Mesenchymal stem cell (in vitro differentiated cells and primary cell): ENCODE results near the gene VPS33A.

Experiments
- DNase-seq: peaks from one replicate; pipeline ENCODE4 v3.0.0-alpha.2; 2013
- H2AFZ ChIP-seq: one replicate; pipeline ENCODE4 v1.6.1; 2013; ENCODE audit warnings: low read depth, mild to moderate bottlenecking, control low read depth, inconsistent platforms, low read length, moderate library complexity
- H2AK5ac ChIP-seq: 2 replicates; pipeline ENCODE4 v1.6.1; 2013; ENCODE audit warnings: low read length, moderate library complexity, mild to moderate bottlenecking, inconsistent platforms; ENCODE audit not compliant: severe bottlenecking
- H2BK120ac ChIP-seq: one replicate; pipeline ENCODE4 v1.6.1; 2013; ENCODE audit warnings: low read depth, mild to moderate bottlenecking, inconsistent platforms, low read length, moderate library complexity
- H2BK12ac ChIP-seq, 2 experiments: one replicate each; pipeline ENCODE4 v1.6.1; 2013; ENCODE audit warnings: inconsistent platforms in 2 of 2, low read length in 2 of 2, mild to moderate bottlenecking in 2 of 2, moderate library complexity in 2 of 2, control low read depth in 1 of 2
- H2BK15ac ChIP-seq: one replicate; pipeline ENCODE4 v1.6.1; 2013; ENCODE audit warnings: mild to moderate bottlenecking, low read depth, inconsistent platforms; ENCODE audit not compliant: poor library complexity, severe bottlenecking
- H2BK5ac ChIP-seq: 2 replicates; pipeline ENCODE4 v1.6.1; 2013; ENCODE audit warnings: low read depth, mild to moderate bottlenecking, low read length, control low read depth, inconsistent platforms; ENCODE audit not compliant: poor library complexity, severe bottlenecking
- H3K14ac ChIP-seq, 2 experiments: one replicate each; pipeline ENCODE4 v1.6.1; 2013; ENCODE audit warnings: inconsistent platforms in 2 of 2, low read length in 2 of 2, control low read depth in 1 of 2, mild to moderate bottlenecking in 1 of 2, moderate library complexity in 1 of 2
- H3K18ac ChIP-seq, 2 experiments: one replicate each; pipeline ENCODE4 v1.6.1; 2013; ENCODE audit warnings: inconsistent platforms in 2 of 2, low read length in 2 of 2, control low read depth in 1 of 2, low read depth in 1 of 2, mild to moderate bottlenecking in 1 of 2
- H3K23ac ChIP-seq, 2 experiments: one replicate each; pipeline ENCODE4 v1.6.1; 2013; ENCODE audit warnings: inconsistent platforms in 2 of 2, low read length in 2 of 2, mild to moderate bottlenecking in 2 of 2, moderate library complexity in 2 of 2, control low read depth in 1 of 2
- H3K27ac ChIP-seq: 2 replicates; pipeline ENCODE4 v1.5.1; 2013; ENCODE audit warnings: mild to moderate bottlenecking, moderate library complexity, low read length, control low read depth, inconsistent platforms; ENCODE audit not compliant: poor library complexity, severe bottlenecking
- H3K27me3 ChIP-seq, 2 experiments: 2 replicates each; pipeline versions ENCODE4 v1.6.1 to v1.7.0; 2013; ENCODE audit warnings: low read length in 2 of 2, mild to moderate bottlenecking in 2 of 2, moderate library complexity in 2 of 2, control low read depth in 1 of 2, inconsistent platforms in 1 of 2; ENCODE audit not compliant: control insufficient read depth in 1 of 2, insufficient read depth in 1 of 2
- H3K36me3 ChIP-seq, 2 experiments: 2 replicates each; pipeline versions ENCODE4 v1.6.1 to v1.7.0; 2013; ENCODE audit warnings: low read length in 2 of 2, control low read depth in 1 of 2, inconsistent platforms in 1 of 2, low read depth in 1 of 2, mild to moderate bottlenecking in 1 of 2; ENCODE audit not compliant: insufficient read depth in 2 of 2, control insufficient read depth in 1 of 2
- H3K4ac ChIP-seq, 2 experiments: one replicate each; pipeline ENCODE4 v1.6.1; 2013; ENCODE audit warnings: inconsistent platforms in 2 of 2, low read length in 2 of 2, mild to moderate bottlenecking in 2 of 2, moderate library complexity in 2 of 2, control low read depth in 1 of 2, low read depth in 1 of 2
- H3K4me1 ChIP-seq: 2 replicates; pipeline ENCODE4 v1.6.1; 2013; ENCODE audit warnings: low read depth, low read length, control low read depth; ENCODE audit not compliant: control insufficient read depth, insufficient read depth
- H3K4me2 ChIP-seq: 2 replicates; pipeline ENCODE4 v1.6.1; 2013; ENCODE audit warnings: low read length, mild to moderate bottlenecking, inconsistent platforms; ENCODE audit not compliant: poor library complexity, severe bottlenecking
- H3K4me3 ChIP-seq, 2 experiments: 2 replicates each; pipeline versions ENCODE4 v1.5.1 to v1.7.0; 2013; ENCODE audit warnings: low read length in 2 of 2, mild to moderate bottlenecking in 2 of 2, control low read depth in 1 of 2, low read depth in 1 of 2; ENCODE audit not compliant: insufficient read depth in 1 of 2
- H3K79me1 ChIP-seq: replicated peaks from 2 replicates; pipeline ENCODE4 v1.6.1; 2013; ENCODE audit warnings: mild to moderate bottlenecking, control low read depth, low read length, inconsistent platforms; ENCODE audit not compliant: poor library complexity, severe bottlenecking
- H3K9ac ChIP-seq: 2 replicates; pipeline ENCODE4 v1.7.0; 2013; ENCODE audit warnings: mild to moderate bottlenecking, low read length, moderate library complexity
- H3K9me3 ChIP-seq: 2 replicates; pipeline ENCODE4 v1.7.0; 2013; ENCODE audit warnings: mild to moderate bottlenecking, low read length; ENCODE audit not compliant: control insufficient read depth
- H4K8ac ChIP-seq: one replicate; pipeline ENCODE4 v1.6.1; 2013; ENCODE audit warnings: inconsistent platforms, mild to moderate bottlenecking, low read length, moderate library complexity
- H4K91ac ChIP-seq: one replicate; pipeline ENCODE4 v1.6.1; 2013; ENCODE audit warnings: mild to moderate bottlenecking, low read length, inconsistent platforms
- WGBS: methylation state at CpG from one replicate; pipeline ENCODE4 v1.1.7; 2013; ENCODE audit warnings: mixed read lengths; 5-methylcytosine and 5-hydroxymethylcytosine counted together

Gene VPS33A

GRCh38 chr12:122185079-122185478 is 81.2 kb downstream of the VPS33A start:
- Histone ChIP-seq H3K9ac (no peak overlapping the region), H2AK5ac (no peak overlapping the region), H3K14ac (no peak overlapping the region), H3K23ac (no peak overlapping the region), H3K9me3 (no peaks in the 10 kb centered on the region), H2BK12ac (no peak overlapping the region), H3K4me3 (no peak overlapping the region), H3K4me2 (no peak overlapping the region), H4K8ac (no peak overlapping the region), H3K18ac (no peak overlapping the region), H2BK5ac (no peak overlapping the region), H2BK15ac (no peak overlapping the region), H3K79me1 (no peaks in the 10 kb centered on the region), H3K27ac (no peak overlapping the region), H2BK120ac (no peak overlapping the region), H3K27me3 (peaks cover 0 to 9% of the 10 kb centered on the region in 2 experiments), H3K4me1 (peaks cover 9% of the 10 kb centered on the region), H4K91ac (no peak overlapping the region), H3K4ac (no peak overlapping the region), H2AFZ (no peak overlapping the region), H3K36me3 (no peaks in the 10 kb centered on the region)
- DNase-seq, result no peak
- WGBS, result 93% methylated on average over 7 of the region's 7 CpGs

GRCh38 chr12:122184517-122184916 is 81.8 kb downstream of the VPS33A start:
- Histone ChIP-seq H3K4ac (peak overlapping the region in 1 of 2 experiments; percentile 35), H3K9ac (no peak overlapping the region), H3K36me3 (no peaks in the 10 kb centered on the region), H3K27me3 (peaks cover 0 to 9% of the 10 kb centered on the region in 2 experiments), H3K4me3 (no peak overlapping the region), H3K18ac (no peak overlapping the region), H4K91ac (no peak overlapping the region), H2BK15ac (no peak overlapping the region), H3K79me1 (no peaks in the 10 kb centered on the region), H2AK5ac (no peak overlapping the region), H3K14ac (no peak overlapping the region), H3K23ac (no peak overlapping the region), H2BK12ac (no peak overlapping the region), H2BK120ac (no peak overlapping the region), H3K27ac (no peak overlapping the region), H3K9me3 (no peaks in the 10 kb centered on the region), H4K8ac (no peak overlapping the region), H2AFZ (peak overlapping the region; percentile 43), H2BK5ac (no peak overlapping the region), H3K4me1 (peaks cover 9% of the 10 kb centered on the region), H3K4me2 (no peak overlapping the region)
- no peak for DNase-seq
- 93% methylated on average over 14 of the region's 18 CpGs for WGBS

GRCh38 chr12:122183588-122183940 is 82.7 kb downstream of the VPS33A start:
- Histone ChIP-seq H4K91ac (peak overlapping the region; percentile 3), H3K14ac (no peak overlapping the region), H3K27ac (no peak overlapping the region), H4K8ac (peak overlapping the region; percentile 16), H2BK15ac (no peak overlapping the region), H3K27me3 (peaks cover 0 to under 1% of the 10 kb centered on the region in 2 experiments), H3K79me1 (no peaks in the 10 kb centered on the region), H2BK5ac (no peak overlapping the region), H2AFZ (peak overlapping the region; percentile 77), H3K9me3 (no peaks in the 10 kb centered on the region), H3K9ac (peak overlapping the region; percentile 78), H3K4me2 (peak overlapping the region; percentile 97), H3K18ac (peak overlapping the region in 1 of 2 experiments; percentile 84), H3K4me3 (peak overlapping the region in 1 of 2 experiments; percentile 76), H2BK12ac (peak overlapping the region in 1 of 2 experiments; percentile 18), H2AK5ac (no peak overlapping the region), H3K4me1 (peaks cover 9% of the 10 kb centered on the region), H3K23ac (no peak overlapping the region), H2BK120ac (no peak overlapping the region), H3K36me3 (no peaks in the 10 kb centered on the region), H3K4ac (no peak overlapping the region)
- DNase-seq, result no peak
- WGBS, result 79% methylated on average over 10 of the region's 10 CpGs

GRCh38 chr12:122182887-122183587 is 83.3 kb downstream of the VPS33A start, which contains the start of gene LRRC43:
Gene LRRC43 (plus strand): TSS chr12:122183123. CDS start chr12:122183145, 22 bp downstream.
- 2% methylated on average over 60 of the region's 63 CpGs for WGBS

More at GRCh38 chr12:122182887-122183587, 83.3 kb downstream of the VPS33A start, which contains the start of gene LRRC43:
- Histone ChIP-seq H3K14ac (peak within 1 kb of the TSS; percentile 18 to 69), H4K91ac (peak within 1 kb of the TSS; percentile 78), H3K9ac (peak within 1 kb of the TSS; percentile 78), H3K27ac (no peak within 1 kb of the TSS), H3K23ac (peak within 1 kb of the TSS in 1 of 2 experiments; percentile 72), H3K9me3 (no peaks in the 10 kb centered on the region), H3K36me3 (no peaks in the 10 kb centered on the region), H3K18ac (peak within 1 kb of the TSS; percentile 23 to 84), H3K27me3 (no peaks in the 10 kb centered on the region), H3K4ac (peak within 1 kb of the TSS; percentile 67), H3K4me1 (peaks cover 9% of the 10 kb centered on the region), H2AK5ac (no peak within 1 kb of the TSS), H2BK15ac (no peak within 1 kb of the TSS), H4K8ac (peak within 1 kb of the TSS; percentile 94), H2BK5ac (no peak within 1 kb of the TSS), H2AFZ (peak within 1 kb of the TSS; percentile 77), H3K4me3 (peak within 1 kb of the TSS; percentile 72 to 76), H3K79me1 (no peaks in the 10 kb centered on the region), H2BK120ac (peak within 1 kb of the TSS; percentile 37), H3K4me2 (peak within 1 kb of the TSS; percentile 97), H2BK12ac (peak within 1 kb of the TSS in 1 of 2 experiments; percentile 18)
- DNase-seq, result peak; percentile 44
